Measurements from ENCODE around the gene HSD3B7.
A peak's percentile ranks its signal among the peaks of the same experiment; 100 is the strongest.

HSD3B7 gene

GRCh38 chr16:30983898-30984610 is 953 bp upstream of the HSD3B7 start:
- no peak overlapping the region for H3K4me3 ChIP-seq (ENCODE audit: low read length)
- TF ChIP-seq CTCF (conservative IDR thresholded peaks at IDR 0.05; ENCODE audit: low read depth, low read length), result no peak

GRCh38 chr16:30985401-30986128 is 558 bp downstream of the HSD3B7 start:
- peak; percentile 25 for DNase-seq (ENCODE audit: low read depth)
- peak; percentile 60 for TF ChIP-seq CTCF (conservative IDR thresholded peaks at IDR 0.05; ENCODE audit: low read depth, low read length)
- H3K4me3 ChIP-seq (ENCODE audit: low read length), result peak overlapping the region; percentile 47

More at GRCh38 chr16:30983898-30984610, 953 bp upstream of the HSD3B7 start:
- no peak for DNase-seq (ENCODE audit: low read depth)

- TF ChIP-seq CTCF (conservative IDR thresholded peaks at IDR 0.05; ENCODE audit: low read depth, low read length), result no peak
- no peak overlapping the region for H3K4me3 ChIP-seq (ENCODE audit: low read length)
- DNase-seq (ENCODE audit: low read depth), result no peak
Measured at GRCh38 chr16:30986129-30986991, 1.4 kb downstream of the HSD3B7 start.

- no peak for DNase-seq (ENCODE audit: low read depth)
- TF ChIP-seq CTCF (conservative IDR thresholded peaks at IDR 0.05; ENCODE audit: low read depth, low read length), result no peak
- H3K4me3 ChIP-seq (ENCODE audit: low read length), result no peak overlapping the region
Measured at GRCh38 chr16:30987581-30988190, 2.7 kb downstream of the HSD3B7 start.

GRCh38 chr16:30989469-30990047 is 4.6 kb downstream of the HSD3B7 start:
- TF ChIP-seq CTCF (conservative IDR thresholded peaks at IDR 0.05; ENCODE audit: low read depth, low read length), result no peak
- no peak for DNase-seq (ENCODE audit: low read depth)
- no peak overlapping the region for H3K4me3 ChIP-seq (ENCODE audit: low read length)

- no peak for DNase-seq (ENCODE audit: low read depth)
- TF ChIP-seq CTCF (conservative IDR thresholded peaks at IDR 0.05; ENCODE audit: low read depth, low read length), result no peak
- H3K4me3 ChIP-seq (ENCODE audit: low read length), result no peak overlapping the region
Measured at GRCh38 chr16:30990105-30990504, 5.1 kb downstream of the HSD3B7 start.
